Heart left ventricle (tissue), 13 donors: ENCODE measurements around the gene CBFA2T2.

Experiments used
- POLR2A ChIP-seq, 2 donors: fragments of 450-650 bp; IDR thresholded peaks; one replicate each; pipeline ENCODE4 v1.6.1; 2017; ENCODE audit warnings: antibody characterized with exemption in 2 of 2, mild to moderate bottlenecking in 2 of 2, moderate library complexity in 2 of 2
- TF ChIP-seq, protein P1 (sequence below), 12 donors: fragments of 200-600 bp; sonication (generic) in 4 of 12; IDR thresholded peaks; one replicate each; pipeline versions ENCODE4 v1.5.0 to v1.8.0; 2018 to 2022; ENCODE audit warnings: antibody characterized with exemption in 12 of 12, mild to moderate bottlenecking in 5 of 12
- donor health status: ischemic (EF 13 %, LVEDD 7.1; RV severe dilation, severe dysfunction).
- donor health status: DM: no; HTN: yes; CAD: no.
- donor health status: DM: no; HTN: no; CAD: no.
- donor health status: ischemic (EF 25% LVEDD 6.9; RV normal size, moderate dysfunction).
- donor health status: ischemic (EF 25% LVEDD 5.7; RV mildly dilated, moderate dysfunction).
- donor health status: ischemic (EF 35%, LVEDD 5.7; RV mildly dilated, moderate dysfunction).
- donor health status: nonischemic (EF 11% LVEDD 7.7; RV severe dilation, severe dysfunction).
- donor health status: DM: yes; HTN: yes; CAD: no.
- donor health status: PGD.
- donor health status: ischemic (EF 29% LVEDD 5.4; RV normal size, mild dysfunction).
- donor health status: nonischemic (EF 23%, LVEDD 6.1; RV moderate dilation, normal function).

GRCh38 chr20:33612001-33612400, 122.1 kb downstream of the CBFA2T2 start:
- TF ChIP-seq, protein P1, sequence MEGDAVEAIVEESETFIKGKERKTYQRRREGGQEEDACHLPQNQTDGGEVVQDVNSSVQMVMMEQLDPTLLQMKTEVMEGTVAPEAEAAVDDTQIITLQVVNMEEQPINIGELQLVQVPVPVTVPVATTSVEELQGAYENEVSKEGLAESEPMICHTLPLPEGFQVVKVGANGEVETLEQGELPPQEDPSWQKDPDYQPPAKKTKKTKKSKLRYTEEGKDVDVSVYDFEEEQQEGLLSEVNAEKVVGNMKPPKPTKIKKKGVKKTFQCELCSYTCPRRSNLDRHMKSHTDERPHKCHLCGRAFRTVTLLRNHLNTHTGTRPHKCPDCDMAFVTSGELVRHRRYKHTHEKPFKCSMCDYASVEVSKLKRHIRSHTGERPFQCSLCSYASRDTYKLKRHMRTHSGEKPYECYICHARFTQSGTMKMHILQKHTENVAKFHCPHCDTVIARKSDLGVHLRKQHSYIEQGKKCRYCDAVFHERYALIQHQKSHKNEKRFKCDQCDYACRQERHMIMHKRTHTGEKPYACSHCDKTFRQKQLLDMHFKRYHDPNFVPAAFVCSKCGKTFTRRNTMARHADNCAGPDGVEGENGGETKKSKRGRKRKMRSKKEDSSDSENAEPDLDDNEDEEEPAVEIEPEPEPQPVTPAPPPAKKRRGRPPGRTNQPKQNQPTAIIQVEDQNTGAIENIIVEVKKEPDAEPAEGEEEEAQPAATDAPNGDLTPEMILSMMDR (IDR thresholded peaks at IDR 0.05), result no peak
- no peak for TF ChIP-seq POLR2A (IDR thresholded peaks at IDR 0.05)
